GM19452 (cell line): ENCODE data around the gene OGFOD3.
A peak's percentile ranks its signal among the peaks of the same experiment; 100 is the strongest.
"Not testable (repeated sequence)": the region's sequence is repeated elsewhere in the genome, so short reads cannot be mapped to it uniquely, and the experiment has no call there.

Experiments used
- ATAC-seq: cut with Tn5 transposase; IDR thresholded peaks from one replicate; pipeline ENCODE4 v1.9.1; 2021; ENCODE audit not compliant: unreplicated experiment

OGFOD3 gene

GRCh38 chr17:82418001-82418986 lies at the start of gene OGFOD3, which contains the start of gene HEXD:
Gene OGFOD3, minus strand, starts transcription at chr17:82418586. Its CDS starts 101 bp downstream, at chr17:82418485.
Gene HEXD, plus strand, starts transcription at chr17:82418347. Its CDS starts 1,453 bp downstream, at chr17:82419800.
- peak; percentile 81 for ATAC-seq

- no peak for ATAC-seq
These were observed 46.7 kb upstream of the OGFOD3 start for GRCh38 chr17:82465023-82465603.

GRCh38 chr17:82464567-82464929 lies 46.2 kb upstream of the OGFOD3 start:
- ATAC-seq: no peak

GRCh38 chr17:82463925-82464566 lies 45.7 kb upstream of the OGFOD3 start:
- ATAC-seq: no peak

GRCh38 chr17:82463391-82463790 lies 45.0 kb upstream of the OGFOD3 start:
- no peak for ATAC-seq

- no peak for ATAC-seq
These were observed 43.6 kb upstream of the OGFOD3 start for GRCh38 chr17:82461827-82462524.

GRCh38 chr17:82459936-82460335 lies 41.5 kb upstream of the OGFOD3 start:
- not testable (repeated sequence) for ATAC-seq

GRCh38 chr17:82458885-82459424 lies 40.6 kb upstream of the OGFOD3 start:
- no peak for ATAC-seq

GRCh38 chr17:82458179-82458884 lies 39.9 kb upstream of the OGFOD3 start, which contains the start of gene NARF:
Gene NARF, plus strand, starts transcription at chr17:82458741. Its CDS starts 63 bp downstream, at chr17:82458804.
- peak; percentile 87 for ATAC-seq

GRCh38 chr17:82457929-82458178 lies 39.5 kb upstream of the OGFOD3 start:
- ATAC-seq: no peak

GRCh38 chr17:82457073-82457928 lies 38.9 kb upstream of the OGFOD3 start:
- ATAC-seq: no peak

GRCh38 chr17:82453706-82454105 lies 35.3 kb upstream of the OGFOD3 start:
- not testable (repeated sequence) for ATAC-seq

GRCh38 chr17:82453151-82453550 lies 34.8 kb upstream of the OGFOD3 start:
- ATAC-seq: not testable (repeated sequence)

- ATAC-seq: no peak
These were observed 33.8 kb upstream of the OGFOD3 start for GRCh38 chr17:82452162-82452561.

GRCh38 chr17:82450357-82451106 lies 32.1 kb upstream of the OGFOD3 start, which contains the start of gene CYBC1:
Gene CYBC1, minus strand, starts transcription at chr17:82450752. Its CDS starts 1,498 bp downstream, at chr17:82449254.
- ATAC-seq: peak; percentile 52

GRCh38 chr17:82449883-82450356 lies 31.5 kb upstream of the OGFOD3 start:
- peak; percentile 2 for ATAC-seq

GRCh38 chr17:82449131-82449882 lies 30.9 kb upstream of the OGFOD3 start:
- ATAC-seq: peak; percentile 62

GRCh38 chr17:82447876-82448275 lies 29.5 kb upstream of the OGFOD3 start:
- no peak for ATAC-seq
